ENCODE measurements around the gene IGSF22. TPM values are rescaled to one million over a fixed set of nuclear protein-coding genes. Genes with fewer than 3 reads are reported as not detected.

The IGSF22 gene
- total RNA-seq, 1 experiment from 2014 or later = 0.52 TPM

DNA sequence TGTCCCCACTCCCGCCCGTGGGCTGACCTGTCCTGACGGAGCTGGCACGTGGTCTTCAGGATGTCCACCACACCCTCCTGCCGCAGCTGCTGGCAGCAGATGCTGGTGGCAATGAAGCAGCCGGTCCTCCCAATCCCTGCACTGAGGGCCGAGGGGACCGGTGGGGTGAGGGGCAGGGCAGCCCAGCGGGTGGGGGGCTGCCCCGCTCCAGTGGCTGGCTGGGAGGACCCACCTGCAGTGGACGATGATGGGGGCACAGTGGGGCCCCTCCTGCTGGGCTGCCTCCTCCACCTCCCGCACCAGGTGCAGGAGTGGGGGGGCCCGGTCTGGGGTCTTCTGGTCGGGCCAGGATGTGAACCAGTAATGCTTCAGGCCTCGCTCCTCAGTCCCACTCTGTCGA is 3.4 kb upstream of the IGSF22 start:
- Mint-ChIP-seq H3K4me3 (no peak overlapping the region), H3K27me3 (ENCODE audit: low read depth) (0 out of 2 replicates have a peak, but pooled peaks cover 6% of the 10 kb centered on the region), H3K9me3 (no peaks in the 10 kb centered on the region), H3K4me1 (peaks cover 18% of the 10 kb centered on the region), H3K36me3 (no peaks in the 10 kb centered on the region), H3K27ac (no peak overlapping the region)
- DNase-seq (ENCODE audit: low spot score) = no peak
- TF ChIP-seq FOXK1 (CRISPR knock-in tag; IDR thresholded peaks at IDR 0.05) (no peak), ZNF121 (CRISPR knock-in tag; IDR thresholded peaks at IDR 0.05) (no peak)
- ChIA-PET CTCF (interaction anchor here (1.0 to 3.3 kb wide), 4 partner anchors 8 to 35 kb away, joined by 4 to 28 read pairs (median 16); no protein-coding TSS in a partner anchor), POLR2A (no interaction called here)
- ATAC-seq = no peak

DNA sequence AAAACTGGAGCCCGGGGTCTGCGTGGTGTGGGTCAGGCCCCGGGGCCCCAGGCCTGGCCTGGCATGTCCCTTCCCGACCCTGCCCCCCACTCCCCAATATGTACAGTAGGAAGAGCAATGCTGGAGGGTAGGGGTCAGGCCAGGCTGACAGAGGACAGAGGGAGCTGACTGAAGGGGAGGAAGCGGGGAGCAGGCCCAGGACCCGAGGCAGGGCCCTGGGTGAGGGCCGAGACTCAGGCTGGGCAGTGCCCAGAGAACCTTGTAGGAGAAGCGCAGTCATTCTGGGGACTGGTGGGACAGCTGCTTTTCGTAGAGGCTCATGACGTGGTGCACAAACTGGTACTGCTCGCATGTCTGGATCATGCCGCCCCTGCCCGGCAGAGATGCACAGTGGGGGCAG is 2.7 kb upstream of the IGSF22 start:
- H3K9me3 Mint-ChIP-seq = no peaks in the 10 kb centered on the region
- peaks cover 18% of the 10 kb centered on the region for H3K4me1 Mint-ChIP-seq
- no peak for DNase-seq (ENCODE audit: low spot score)
- ATAC-seq = no peak
- H3K27ac Mint-ChIP-seq = no peak overlapping the region
- no peak for TF ChIP-seq KAT7 (CRISPR knock-in tag; IDR thresholded peaks at IDR 0.05; ENCODE audit: borderline replicate concordance)
- TF ChIP-seq, protein P1, sequence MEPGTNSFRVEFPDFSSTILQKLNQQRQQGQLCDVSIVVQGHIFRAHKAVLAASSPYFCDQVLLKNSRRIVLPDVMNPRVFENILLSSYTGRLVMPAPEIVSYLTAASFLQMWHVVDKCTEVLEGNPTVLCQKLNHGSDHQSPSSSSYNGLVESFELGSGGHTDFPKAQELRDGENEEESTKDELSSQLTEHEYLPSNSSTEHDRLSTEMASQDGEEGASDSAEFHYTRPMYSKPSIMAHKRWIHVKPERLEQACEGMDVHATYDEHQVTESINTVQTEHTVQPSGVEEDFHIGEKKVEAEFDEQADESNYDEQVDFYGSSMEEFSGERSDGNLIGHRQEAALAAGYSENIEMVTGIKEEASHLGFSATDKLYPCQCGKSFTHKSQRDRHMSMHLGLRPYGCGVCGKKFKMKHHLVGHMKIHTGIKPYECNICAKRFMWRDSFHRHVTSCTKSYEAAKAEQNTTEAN (CRISPR knock-in tag; IDR thresholded peaks at IDR 0.05) = no peak
- TF ChIP-seq MXD4 (CRISPR knock-in tag; IDR thresholded peaks at IDR 0.05; ENCODE audit: borderline replicate concordance) = no peak
- TF ChIP-seq, protein P2, sequence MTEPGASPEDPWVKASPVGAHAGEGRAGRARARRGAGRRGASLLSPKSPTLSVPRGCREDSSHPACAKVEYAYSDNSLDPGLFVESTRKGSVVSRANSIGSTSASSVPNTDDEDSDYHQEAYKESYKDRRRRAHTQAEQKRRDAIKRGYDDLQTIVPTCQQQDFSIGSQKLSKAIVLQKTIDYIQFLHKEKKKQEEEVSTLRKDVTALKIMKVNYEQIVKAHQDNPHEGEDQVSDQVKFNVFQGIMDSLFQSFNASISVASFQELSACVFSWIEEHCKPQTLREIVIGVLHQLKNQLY (CRISPR knock-in tag; IDR thresholded peaks at IDR 0.05) = no peak
- no peak for TF ChIP-seq TEAD4 (CRISPR knock-in tag; IDR thresholded peaks at IDR 0.05)
- TF ChIP-seq NFE2L1 (CRISPR knock-in tag; IDR thresholded peaks at IDR 0.05) = no peak
- TF ChIP-seq, protein P3, sequence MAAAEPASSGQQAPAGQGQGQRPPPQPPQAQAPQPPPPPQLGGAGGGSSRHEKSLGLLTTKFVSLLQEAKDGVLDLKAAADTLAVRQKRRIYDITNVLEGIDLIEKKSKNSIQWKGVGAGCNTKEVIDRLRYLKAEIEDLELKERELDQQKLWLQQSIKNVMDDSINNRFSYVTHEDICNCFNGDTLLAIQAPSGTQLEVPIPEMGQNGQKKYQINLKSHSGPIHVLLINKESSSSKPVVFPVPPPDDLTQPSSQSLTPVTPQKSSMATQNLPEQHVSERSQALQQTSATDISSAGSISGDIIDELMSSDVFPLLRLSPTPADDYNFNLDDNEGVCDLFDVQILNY (CRISPR knock-in tag; IDR thresholded peaks at IDR 0.05) = no peak
- no peak for TF ChIP-seq ZNF416 (CRISPR knock-in tag; IDR thresholded peaks at IDR 0.05)
- TF ChIP-seq, protein P4, sequence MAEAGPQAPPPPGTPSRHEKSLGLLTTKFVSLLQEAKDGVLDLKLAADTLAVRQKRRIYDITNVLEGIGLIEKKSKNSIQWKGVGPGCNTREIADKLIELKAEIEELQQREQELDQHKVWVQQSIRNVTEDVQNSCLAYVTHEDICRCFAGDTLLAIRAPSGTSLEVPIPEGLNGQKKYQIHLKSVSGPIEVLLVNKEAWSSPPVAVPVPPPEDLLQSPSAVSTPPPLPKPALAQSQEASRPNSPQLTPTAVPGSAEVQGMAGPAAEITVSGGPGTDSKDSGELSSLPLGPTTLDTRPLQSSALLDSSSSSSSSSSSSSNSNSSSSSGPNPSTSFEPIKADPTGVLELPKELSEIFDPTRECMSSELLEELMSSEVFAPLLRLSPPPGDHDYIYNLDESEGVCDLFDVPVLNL (CRISPR knock-in tag; IDR thresholded peaks at IDR 0.05; ENCODE audit: borderline replicate concordance, low read depth) = no peak
- TF ChIP-seq FOXJ3 (CRISPR knock-in tag; IDR thresholded peaks at IDR 0.05; ENCODE audit: borderline replicate concordance) = no peak
- TF ChIP-seq, protein P5, sequence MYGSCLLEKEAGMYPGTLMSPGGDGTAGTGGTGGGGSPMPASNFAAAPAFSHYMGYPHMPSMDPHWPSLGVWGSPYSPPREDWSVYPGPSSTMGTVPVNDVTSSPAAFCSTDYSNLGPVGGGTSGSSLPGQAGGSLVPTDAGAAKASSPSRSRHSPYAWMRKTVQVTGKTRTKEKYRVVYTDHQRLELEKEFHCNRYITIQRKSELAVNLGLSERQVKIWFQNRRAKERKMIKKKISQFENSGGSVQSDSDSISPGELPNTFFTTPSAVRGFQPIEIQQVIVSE (CRISPR knock-in tag; IDR thresholded peaks at IDR 0.05; ENCODE audit: borderline replicate concordance) = no peak
- no peak for TF ChIP-seq FOXP1 (CRISPR knock-in tag; IDR thresholded peaks at IDR 0.05; ENCODE audit: borderline replicate concordance)
- no peak for TF ChIP-seq ESRRA (CRISPR knock-in tag; IDR thresholded peaks at IDR 0.05; ENCODE audit: borderline replicate concordance)
- TF ChIP-seq, protein P6, sequence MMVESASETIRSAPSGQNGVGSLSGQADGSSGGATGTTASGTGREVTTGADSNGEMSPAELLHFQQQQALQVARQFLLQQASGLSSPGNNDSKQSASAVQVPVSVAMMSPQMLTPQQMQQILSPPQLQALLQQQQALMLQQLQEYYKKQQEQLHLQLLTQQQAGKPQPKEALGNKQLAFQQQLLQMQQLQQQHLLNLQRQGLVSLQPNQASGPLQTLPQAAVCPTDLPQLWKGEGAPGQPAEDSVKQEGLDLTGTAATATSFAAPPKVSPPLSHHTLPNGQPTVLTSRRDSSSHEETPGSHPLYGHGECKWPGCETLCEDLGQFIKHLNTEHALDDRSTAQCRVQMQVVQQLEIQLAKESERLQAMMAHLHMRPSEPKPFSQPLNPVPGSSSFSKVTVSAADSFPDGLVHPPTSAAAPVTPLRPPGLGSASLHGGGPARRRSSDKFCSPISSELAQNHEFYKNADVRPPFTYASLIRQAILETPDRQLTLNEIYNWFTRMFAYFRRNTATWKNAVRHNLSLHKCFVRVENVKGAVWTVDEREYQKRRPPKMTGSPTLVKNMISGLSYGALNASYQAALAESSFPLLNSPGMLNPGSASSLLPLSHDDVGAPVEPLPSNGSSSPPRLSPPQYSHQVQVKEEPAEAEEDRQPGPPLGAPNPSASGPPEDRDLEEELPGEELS (CRISPR knock-in tag; IDR thresholded peaks at IDR 0.05) = no peak
- no peaks in the 10 kb centered on the region for H3K36me3 Mint-ChIP-seq
- CTCF ChIA-PET = interaction anchor here (0.6 to 3.3 kb wide), 20 partner anchors 7 to 318 kb away, joined by 3 to 28 read pairs (median 6); partner anchors contain the start of gene TSG101
- peaks cover 10% of the 10 kb centered on the region; the same call in 1 of the 2 replicates for H3K27me3 Mint-ChIP-seq (ENCODE audit: low read depth)
- POLR2A ChIA-PET = no interaction called here
- no peak overlapping the region for H3K4me3 Mint-ChIP-seq
